ENCODE measurements around the gene CCDC127. TPM values are rescaled to one million over a fixed set of nuclear protein-coding genes. Genes with fewer than 3 reads are reported as not detected.

Gene CCDC127
- total RNA-seq, 1 donor from 2014 or later: 9.7 TPM

- Mint-ChIP-seq H3K27ac (no peak overlapping the region), H3K9me3 (no peaks in the 10 kb centered on the region), H3K4me3 (no peak overlapping the region), H3K36me3 (peaks cover 16% of the 10 kb centered on the region), H3K4me1 (peaks cover 9% of the 10 kb centered on the region), H3K27me3 (ENCODE audit: low read depth) (no peaks in the 10 kb centered on the region)
- no peak for TF ChIP-seq CTCF (IDR thresholded peaks at IDR 0.05; ENCODE audit: unreplicated experiment)
- no peak for DNase-seq (ENCODE audit: low spot score in 2 of 2, unreplicated experiment in 2 of 2)
Observed at GRCh38 chr5:170971-171800, 46.8 kb downstream of the CCDC127 start.

GRCh38 chr5:169728-170094 lies 48.2 kb downstream of the CCDC127 start:
- Mint-ChIP-seq H3K36me3 (peaks cover 16% of the 10 kb centered on the region), H3K9me3 (no peaks in the 10 kb centered on the region), H3K27me3 (ENCODE audit: low read depth) (no peaks in the 10 kb centered on the region), H3K27ac (no peak overlapping the region), H3K4me3 (no peak overlapping the region), H3K4me1 (peaks cover 3% of the 10 kb centered on the region)
- DNase-seq (ENCODE audit: low spot score in 2 of 2, unreplicated experiment in 2 of 2): no peak
- TF ChIP-seq CTCF (IDR thresholded peaks at IDR 0.05; ENCODE audit: unreplicated experiment): no peak

DNA sequence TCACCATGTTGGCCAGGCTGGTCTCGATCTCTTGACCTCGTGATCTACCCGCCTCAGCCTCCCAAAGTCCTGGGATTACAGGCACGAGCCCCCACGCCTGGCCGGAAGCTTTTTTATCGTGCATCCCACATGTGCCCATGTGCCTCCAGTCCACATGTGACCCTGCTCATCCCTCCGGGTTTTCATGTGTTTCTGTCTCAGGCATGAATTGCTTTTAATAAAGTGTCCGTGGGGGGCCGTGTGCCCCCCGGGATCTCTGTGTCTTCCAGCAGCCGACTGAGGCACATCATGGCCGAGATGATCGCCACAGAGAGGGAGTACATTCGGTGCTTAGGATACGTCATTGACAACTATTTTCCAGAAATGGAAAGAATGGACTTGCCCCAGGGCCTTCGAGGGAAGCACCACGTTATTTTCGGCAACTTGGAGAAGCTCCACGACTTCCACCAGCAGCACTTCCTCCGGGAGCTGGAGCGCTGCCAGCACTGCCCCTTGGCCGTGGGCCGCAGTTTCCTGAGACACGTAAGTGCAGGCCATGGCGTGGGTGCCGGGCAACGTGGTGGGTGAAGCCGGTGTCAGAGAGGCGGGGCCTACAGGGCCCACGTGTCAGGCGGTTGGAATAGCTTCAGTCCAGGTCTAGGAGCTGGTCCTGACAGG lies 48.8 kb downstream of the CCDC127 start:
- H3K4me3 Mint-ChIP-seq: no peak overlapping the region
- no peak for TF ChIP-seq CTCF (IDR thresholded peaks at IDR 0.05; ENCODE audit: unreplicated experiment)
- no peaks in the 10 kb centered on the region for H3K9me3 Mint-ChIP-seq
- H3K4me1 Mint-ChIP-seq: peaks cover 3% of the 10 kb centered on the region
- H3K27me3 Mint-ChIP-seq (ENCODE audit: low read depth): no peaks in the 10 kb centered on the region
- H3K27ac Mint-ChIP-seq: no peak overlapping the region
- DNase-seq (ENCODE audit: low spot score in 2 of 2, unreplicated experiment in 2 of 2): no peak
- H3K36me3 Mint-ChIP-seq: peaks cover 18% of the 10 kb centered on the region

DNA sequence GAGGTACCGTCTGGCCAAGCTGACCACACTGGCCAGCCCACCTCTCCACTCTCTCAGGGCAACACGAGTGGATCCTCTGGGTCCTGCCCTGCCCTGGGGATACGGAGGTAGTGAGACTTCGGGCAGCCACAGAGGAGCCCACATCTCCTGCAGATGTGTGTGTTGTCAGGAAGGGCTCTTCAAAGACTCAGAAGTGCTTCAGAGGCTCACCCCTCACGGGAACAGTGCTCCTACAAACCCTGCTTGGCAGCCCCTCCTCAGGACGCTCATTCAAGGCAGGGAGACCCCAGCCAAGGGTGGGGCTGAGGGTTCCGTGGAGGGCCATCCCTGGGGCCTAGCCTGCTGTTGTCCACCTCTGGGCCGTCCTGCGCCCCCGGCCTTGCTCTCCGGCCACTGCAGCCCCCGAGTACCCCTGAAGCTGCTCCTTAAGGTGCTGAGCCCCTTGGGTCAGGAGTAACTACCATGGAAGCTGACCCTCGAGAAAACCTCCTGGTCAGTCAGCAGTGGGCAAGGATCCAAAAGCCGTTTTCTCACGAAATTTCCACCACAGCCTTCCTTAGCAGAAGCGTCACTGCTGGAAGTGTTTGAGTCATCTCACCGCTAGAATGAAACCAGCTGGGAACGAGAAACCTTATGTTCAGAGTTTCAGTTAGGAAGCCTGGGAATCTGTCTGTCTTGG lies 49.8 kb downstream of the CCDC127 start:
- Mint-ChIP-seq H3K27ac (peak overlapping the region; percentile 62), H3K4me1 (peaks cover 3% of the 10 kb centered on the region), H3K36me3 (peaks cover 18% of the 10 kb centered on the region), H3K4me3 (no peak overlapping the region), H3K27me3 (ENCODE audit: low read depth) (no peaks in the 10 kb centered on the region), H3K9me3 (no peaks in the 10 kb centered on the region)
- DNase-seq (ENCODE audit: low spot score in 2 of 2, unreplicated experiment in 2 of 2): no peak
- TF ChIP-seq CTCF (IDR thresholded peaks at IDR 0.05; ENCODE audit: unreplicated experiment): no peak

GRCh38 chr5:167511-167910 lies 50.4 kb downstream of the CCDC127 start:
- H3K36me3 Mint-ChIP-seq: peaks cover 13% of the 10 kb centered on the region
- no peaks in the 10 kb centered on the region for H3K9me3 Mint-ChIP-seq
- TF ChIP-seq CTCF (IDR thresholded peaks at IDR 0.05; ENCODE audit: unreplicated experiment): no peak
- no peaks in the 10 kb centered on the region for H3K27me3 Mint-ChIP-seq (ENCODE audit: low read depth)
- H3K4me1 Mint-ChIP-seq: peaks cover 3% of the 10 kb centered on the region
- H3K4me3 Mint-ChIP-seq: no peak overlapping the region
- DNase-seq (ENCODE audit: low spot score in 2 of 2, unreplicated experiment in 2 of 2): no peak
- H3K27ac Mint-ChIP-seq: no peak overlapping the region
